ENCODE results near the gene EDN3. TPM values are rescaled to one million over a fixed set of nuclear protein-coding genes. Genes with fewer than 3 reads are reported as not detected.
"Not testable (repeated sequence)": the region's sequence is repeated elsewhere in the genome, so short reads cannot be mapped to it uniquely, and the experiment has no call there.

EDN3 gene
- total RNA-seq, 1 donor from 2014 or later: not detected

DNA sequence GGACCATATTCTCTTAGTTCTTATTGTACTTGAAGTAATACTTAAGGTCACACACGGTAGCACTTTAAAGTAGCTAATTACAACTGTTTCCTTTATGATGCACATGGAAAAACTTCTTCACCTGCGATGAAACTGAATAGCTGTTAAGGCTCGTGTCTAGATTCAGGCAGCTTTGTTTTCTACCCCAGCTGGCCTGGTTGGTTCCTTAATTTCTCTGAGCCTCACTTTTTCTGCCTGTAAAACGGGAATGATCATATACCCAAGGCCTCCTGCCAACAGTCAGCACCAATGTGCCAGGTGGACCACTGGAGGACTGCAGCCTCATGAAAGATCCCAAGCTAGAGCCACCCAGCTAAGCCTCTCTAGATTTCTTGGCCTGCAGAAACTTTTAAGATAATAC lies 35.0 kb downstream of the EDN3 start:
- no peak for DNase-seq (ENCODE audit: low read depth, low spot score)

DNA sequence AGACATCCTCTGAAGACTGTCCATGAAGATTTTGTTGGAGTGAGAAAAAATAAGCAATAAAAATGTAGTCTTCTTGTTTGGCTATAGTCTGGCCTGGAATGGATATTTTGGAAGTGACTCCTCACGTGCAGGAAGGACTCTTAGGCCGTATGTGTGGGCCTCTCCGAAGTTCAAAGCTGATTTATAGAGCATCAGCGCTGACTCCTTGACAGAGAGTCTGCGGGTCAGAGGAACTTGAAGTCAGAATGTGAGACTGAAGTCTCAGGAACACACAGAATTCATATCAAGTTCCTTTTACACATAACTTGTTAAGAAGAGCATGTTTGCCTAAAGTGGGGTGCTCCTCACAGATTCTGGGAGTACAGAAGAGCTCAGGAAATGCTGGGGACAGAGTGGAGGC lies 36.1 kb downstream of the EDN3 start:
- DNase-seq (ENCODE audit: low read depth, low spot score): no peak

DNA sequence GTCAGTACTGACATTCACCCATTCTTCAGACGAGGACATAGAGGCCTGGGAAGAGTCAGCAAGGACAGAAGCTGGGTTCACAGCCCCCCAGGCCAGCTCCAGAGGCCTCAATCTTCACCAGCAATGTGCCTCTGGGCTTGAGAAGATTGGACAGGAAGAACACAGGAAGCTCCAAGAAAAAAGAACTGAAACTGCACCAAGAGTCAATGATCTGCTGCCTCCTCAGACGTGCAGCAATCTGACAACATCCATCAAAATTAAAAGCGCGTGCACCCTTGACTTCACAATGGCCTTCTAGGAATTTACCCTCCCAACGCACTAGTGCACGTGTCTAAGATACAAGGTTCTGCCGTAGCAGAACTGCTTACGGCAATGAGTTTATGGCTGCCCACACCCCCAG lies 38.0 kb downstream of the EDN3 start:
- not testable (repeated sequence) for DNase-seq (ENCODE audit: low read depth, low spot score)

DNA sequence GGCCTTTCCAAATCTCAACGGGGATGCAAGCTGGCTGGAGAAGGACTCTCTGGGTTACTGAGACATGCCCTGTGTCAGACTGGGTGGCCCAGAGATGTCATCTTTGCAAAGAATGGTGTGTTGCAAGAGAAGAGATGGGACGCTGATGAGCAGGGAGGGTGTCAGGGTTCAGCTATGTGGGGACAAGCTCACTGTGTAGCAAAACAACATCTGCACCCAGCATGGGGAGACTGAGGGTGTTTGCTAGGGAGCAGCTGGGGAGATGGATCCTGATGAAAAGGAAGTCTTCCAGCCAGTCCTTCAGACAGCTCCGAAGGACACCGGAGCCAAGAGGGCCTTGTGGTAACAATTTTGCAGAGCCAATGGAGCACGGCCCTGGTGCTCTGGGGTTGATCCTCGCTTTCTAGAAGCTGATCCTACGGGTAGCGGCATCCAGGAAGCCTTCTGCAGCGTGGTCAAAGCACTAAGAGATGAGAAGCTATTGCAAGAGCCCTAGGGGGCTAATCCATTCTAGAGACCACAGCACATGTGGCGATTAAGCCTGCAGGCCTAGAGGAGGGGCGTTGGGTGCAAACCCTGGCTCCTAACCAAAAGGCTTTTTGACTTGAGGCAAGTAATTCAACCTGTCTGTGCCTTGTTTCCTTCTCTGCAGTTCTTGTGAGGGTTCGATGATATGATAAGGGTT lies 39.9 kb downstream of the EDN3 start:
- no peak for DNase-seq (ENCODE audit: low read depth, low spot score)

DNA sequence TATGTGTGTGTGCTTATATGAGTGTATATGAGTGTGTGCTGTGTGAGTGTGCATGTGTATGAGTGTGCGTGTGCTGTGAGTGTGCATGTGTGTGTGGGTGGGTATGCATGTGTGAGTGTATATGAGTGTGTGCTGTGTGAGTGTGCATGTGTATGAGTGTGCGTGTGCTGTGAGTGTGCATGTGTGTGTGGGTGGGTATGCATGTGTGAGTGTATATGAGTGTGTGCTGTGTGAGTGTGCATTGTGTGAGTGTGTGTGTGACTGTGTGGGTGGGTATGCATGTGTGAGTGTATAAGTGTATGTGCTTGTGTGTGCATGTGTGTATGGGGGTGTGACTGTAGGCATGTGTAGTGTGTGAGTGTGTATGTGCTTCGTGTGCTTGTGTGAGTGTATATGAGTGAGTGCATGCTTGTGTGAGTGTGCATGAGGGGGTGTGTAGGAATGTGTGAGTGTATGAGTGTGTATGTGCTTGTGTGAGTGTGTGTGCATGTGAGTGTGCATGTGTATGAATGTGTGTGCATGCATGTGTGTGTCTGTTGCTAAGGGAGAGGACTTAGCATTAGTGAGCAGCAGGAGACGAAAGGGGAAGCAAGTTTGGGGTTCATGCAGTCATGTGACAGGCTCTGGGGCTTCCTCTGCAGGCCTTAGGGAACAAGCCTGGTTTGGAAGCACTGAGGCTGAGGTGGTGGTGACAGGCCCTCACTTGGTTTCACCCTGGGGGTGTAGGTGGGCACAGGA lies 41.0 kb downstream of the EDN3 start:
- DNase-seq (ENCODE audit: low read depth, low spot score): not testable (repeated sequence)

DNA sequence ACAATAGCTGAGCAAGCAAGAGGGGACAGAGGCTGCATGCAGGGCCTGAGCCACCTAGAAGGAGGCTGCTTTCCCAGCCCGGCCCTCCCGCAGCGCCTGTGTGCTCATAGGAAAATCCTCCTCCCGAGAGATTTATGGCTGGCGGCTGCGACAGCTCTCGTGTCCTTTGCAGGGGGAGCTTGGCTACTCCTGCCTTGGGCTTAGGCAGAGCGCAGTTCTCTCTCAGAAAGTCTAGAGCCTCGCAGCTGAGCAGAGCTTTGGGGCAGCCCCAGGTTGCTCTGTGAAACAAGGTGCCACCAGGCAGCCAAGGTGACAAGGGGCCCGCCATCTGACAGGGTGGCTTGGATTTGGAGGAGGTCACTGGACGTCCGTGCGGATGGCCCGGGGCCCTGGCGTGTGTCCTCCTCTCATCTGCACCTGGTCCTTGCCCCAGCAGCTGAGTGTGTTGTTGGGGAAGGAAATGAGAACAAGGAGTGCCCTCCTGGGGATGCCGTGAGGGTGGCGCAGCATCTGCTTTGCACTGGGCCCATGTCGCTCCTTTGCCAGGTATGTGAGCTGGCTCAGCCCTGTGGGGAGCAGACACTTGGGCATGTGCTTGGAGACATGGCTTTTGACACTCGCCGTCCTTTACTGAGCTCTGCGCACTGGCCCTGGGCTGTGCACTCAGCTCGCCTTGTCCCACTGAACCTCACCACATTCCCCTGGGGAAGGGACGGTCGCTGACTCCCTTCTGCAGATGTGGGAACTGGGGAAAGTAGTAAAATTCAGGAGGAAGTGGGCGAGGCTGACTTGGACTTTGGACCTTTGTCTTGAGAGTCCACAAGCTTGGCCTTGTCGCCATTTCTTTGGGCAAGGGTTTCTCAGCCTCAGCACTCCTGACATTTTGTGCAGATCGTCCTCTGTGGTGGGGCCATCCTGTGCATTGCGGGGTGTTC lies 41.9 kb downstream of the EDN3 start:
- DNase-seq (ENCODE audit: low read depth, low spot score): no peak

DNA sequence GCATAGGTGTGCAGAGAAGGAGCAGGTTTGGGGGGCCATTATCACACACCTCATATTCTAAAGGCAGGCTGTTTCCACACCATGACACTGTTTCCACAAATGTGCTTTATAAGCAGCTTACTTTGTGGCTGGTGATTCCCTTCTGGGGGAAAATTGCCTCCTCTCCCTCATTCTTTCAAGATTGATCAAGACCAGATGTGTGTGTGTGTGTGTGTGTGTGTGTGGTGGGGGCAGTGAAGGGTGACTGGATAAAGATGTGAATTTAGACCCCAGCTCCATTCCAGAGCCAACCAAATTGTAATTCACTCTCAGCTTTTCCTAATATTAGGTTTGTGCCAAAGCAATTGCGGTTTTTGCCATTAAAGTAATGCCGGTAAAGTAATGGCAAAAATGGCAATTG lies 45.6 kb downstream of the EDN3 start:
- no peak for DNase-seq (ENCODE audit: low read depth, low spot score)

DNA sequence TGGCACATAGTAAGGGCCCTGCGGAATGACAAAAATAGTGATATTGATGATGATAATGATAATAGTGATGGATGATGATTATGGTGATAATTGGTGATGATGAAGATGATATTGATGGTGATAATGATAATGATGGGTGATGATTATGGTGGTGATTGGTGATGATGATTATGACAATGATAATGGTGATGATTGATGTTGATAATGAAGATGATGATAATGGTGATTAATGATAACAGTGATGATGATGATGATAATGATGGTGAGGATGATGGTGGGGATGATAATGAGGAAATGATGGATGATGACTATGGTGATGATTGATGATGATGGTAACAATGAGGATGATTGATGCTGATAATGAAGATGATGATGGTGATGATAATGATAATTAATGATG lies 48.9 kb downstream of the EDN3 start:
- no peak for DNase-seq (ENCODE audit: low read depth, low spot score)

DNA sequence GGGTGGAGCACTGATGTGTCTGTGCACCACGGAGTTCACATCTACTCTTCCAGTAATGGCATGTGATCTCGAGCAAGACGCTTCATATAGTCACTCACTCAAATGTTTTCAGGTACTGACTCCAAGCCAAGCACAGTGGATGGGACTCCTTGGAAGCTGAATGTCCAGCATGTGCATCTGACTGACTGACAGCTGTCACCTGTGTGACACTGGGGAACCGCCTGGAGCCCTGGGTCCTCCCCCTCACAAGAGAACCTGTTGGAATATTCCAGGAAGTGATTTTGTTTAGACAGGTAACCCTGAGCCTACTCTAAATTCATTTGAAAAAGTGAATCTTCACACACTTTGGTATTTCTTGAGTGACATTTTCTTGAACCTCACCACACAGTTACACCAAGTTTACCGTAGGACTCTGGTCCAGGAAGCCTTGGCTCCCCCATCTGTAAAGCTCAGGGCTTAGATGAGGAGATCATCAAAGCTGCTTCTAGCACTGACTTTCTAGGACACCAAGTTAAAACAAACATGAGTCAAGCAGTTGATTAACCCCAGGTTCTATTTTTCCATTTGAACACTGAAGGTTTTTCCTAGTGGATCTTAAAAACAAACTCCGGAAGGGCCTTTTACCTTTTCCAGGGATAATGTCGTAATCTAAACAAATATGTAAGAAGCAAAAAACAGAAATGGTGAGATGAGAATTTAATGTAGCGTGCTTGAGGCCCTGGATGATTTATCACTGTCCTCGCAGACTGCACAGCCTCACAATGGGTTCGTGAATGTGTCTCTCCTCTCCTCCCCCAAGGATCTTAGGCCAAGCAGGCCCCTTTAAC lies 50.1 kb downstream of the EDN3 start:
- DNase-seq (ENCODE audit: low read depth, low spot score): no peak

DNA sequence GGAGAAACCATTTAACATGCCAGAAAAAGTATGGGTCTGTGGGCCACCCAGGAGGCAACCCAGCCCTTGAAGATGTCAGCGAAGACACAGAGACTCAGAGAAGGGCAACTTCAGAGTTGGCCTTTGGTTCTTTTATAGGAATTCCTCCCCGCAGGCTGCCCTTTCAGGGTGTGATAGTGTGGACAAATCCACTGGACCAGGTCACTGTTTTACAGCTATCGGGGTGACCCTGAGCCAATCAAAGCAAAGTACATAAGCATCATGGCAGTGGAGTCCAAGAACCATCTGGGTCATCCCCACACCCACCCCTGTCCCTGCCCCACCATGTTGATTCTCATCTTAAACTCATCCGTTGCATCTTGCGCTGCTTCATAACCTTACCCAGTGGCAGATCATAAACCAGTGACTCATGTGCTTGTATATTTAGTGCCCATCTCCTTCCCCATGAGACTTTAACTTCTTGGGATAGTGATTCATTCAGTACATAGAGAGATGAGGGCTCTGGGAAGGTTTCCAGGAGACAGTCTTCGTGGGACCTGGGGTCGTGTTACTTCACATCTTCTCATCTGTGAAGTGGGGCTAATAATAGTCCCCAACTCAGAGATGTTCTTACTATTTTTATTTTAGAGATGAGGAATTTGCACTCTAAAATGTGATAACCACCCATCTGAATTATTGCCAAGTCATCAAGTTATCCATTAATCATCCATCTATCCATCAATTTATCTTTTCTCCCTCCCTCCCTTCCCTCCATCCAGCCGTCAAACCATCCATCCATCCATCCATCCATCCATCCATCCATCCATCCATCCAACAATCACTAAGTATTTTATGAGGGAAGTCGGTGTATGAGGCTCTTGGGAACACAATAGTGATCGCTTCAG lies 51.0 kb downstream of the EDN3 start:
- no peak for DNase-seq (ENCODE audit: low read depth, low spot score)

DNA sequence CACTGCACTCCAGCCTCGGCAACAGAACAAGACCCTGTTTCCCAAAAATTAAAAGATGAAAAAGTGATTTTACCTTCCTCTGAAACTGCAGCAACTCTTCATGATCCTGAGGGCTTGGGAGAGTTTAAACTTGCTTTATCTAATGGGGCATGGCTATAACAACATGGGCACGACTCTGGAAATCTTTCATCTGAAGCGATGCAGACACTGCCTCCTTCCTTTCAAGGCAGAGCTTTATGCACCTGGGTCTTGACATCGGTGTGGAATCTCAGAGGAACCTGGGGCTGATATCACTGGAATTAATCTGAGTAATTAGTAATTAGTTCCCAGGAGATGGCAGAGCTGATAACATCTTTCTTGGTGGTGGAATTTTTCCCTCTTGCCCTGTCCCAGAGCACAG lies 52.1 kb downstream of the EDN3 start:
- no peak for DNase-seq (ENCODE audit: low read depth, low spot score)

DNA sequence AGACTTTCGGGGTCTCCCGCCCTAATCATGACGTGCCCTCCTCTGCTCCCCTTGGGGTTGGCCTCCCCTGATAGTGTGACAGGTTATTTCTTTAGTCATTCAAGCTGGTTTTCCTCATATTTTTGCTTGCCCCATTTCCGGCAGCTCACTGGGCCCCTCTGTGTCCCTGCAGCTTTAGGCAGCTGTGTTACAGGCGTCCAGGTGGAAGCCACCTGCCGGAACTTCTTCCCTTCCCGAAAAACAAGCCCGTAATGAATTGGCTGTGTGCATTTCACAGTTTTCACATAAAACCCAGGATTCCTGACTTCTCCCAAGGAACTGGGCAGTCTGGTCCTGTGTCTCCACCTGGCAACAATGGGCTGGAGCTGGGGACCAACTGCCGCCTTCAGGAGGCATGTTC lies 52.6 kb downstream of the EDN3 start:
- no peak for DNase-seq (ENCODE audit: low read depth, low spot score)

DNA sequence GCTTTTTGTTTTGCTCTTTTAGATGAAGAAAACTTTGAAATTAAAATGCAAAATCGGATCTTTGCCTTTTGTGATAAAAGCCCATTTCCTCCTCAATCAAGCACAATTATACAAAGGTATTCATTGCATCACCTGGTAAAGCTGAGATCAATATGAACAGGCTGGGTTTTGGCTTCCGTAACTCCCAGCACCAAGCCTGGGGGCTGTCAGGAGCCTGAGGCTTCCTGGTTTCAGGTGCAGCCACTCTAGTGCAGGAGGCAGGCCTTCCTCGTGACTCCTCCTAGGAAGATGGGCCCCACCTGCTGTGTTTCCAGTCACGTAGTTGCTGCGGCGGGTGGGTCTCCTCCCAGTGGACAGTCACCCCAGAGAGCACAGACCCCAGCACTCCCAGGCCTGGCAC lies 54.0 kb downstream of the EDN3 start:
- DNase-seq (ENCODE audit: low read depth, low spot score): no peak

DNA sequence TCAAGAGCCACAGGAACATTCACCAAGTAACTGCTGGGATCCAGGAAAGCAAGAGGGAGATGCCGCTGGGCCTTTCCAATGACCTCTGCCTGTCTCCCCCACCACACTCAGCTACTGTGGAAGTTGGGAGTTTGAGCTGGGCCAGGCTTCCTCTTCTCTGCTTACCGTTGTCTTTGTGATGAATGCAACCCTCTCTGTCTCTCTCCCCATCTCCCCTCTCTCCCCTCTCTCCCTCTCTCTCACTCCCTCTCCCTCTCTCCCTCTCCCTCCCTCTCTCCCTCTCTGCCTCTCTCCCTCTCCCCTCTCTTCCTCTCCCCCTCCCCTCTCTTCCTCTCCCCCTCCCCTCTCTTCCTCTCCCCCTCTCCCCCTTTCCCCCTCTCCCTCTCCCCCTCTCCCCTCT lies 54.8 kb downstream of the EDN3 start:
- DNase-seq (ENCODE audit: low read depth, low spot score): no peak

DNA sequence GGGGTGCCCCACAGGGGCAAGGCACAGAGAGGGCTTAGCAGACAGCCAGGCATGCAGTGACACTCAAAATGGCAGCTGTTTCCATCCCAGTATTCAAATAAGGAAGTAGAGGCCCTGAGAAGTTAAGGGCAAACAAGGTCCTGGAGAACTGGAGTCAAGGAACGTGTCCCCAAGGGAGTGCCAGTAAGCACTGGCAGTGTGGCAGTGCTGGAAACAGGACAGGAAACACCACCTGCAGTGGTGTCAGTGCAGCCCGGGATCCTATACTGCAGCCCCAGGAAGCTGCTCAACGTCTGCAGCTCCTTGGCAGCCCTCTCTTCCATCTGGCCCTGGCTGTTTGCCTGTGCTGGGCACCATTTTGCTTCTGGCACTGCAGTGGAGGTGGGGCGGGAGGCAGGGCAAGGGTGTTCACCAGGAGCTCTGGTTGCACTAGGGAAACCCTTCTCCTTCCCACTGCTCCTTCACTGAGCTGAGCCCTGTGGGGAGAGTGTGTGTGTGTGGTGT lies 56.3 kb downstream of the EDN3 start:
- no peak for DNase-seq (ENCODE audit: low read depth, low spot score)

DNA sequence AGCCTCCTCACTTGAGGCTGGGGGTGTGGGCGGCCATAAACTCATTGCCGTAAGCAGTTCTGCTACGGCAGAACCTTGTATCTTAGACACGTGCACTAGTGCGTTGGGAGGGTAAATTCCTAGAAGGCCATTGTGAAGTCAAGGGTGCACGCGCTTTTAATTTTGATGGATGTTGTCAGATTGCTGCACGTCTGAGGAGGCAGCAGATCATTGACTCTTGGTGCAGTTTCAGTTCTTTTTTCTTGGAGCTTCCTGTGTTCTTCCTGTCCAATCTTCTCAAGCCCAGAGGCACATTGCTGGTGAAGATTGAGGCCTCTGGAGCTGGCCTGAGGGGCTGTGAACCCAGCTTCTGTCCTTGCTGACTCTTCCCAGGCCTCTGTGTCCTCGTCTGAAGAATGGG lies 58.4 kb downstream of the EDN3 start:
- DNase-seq (ENCODE audit: low read depth, low spot score): not testable (repeated sequence)

DNA sequence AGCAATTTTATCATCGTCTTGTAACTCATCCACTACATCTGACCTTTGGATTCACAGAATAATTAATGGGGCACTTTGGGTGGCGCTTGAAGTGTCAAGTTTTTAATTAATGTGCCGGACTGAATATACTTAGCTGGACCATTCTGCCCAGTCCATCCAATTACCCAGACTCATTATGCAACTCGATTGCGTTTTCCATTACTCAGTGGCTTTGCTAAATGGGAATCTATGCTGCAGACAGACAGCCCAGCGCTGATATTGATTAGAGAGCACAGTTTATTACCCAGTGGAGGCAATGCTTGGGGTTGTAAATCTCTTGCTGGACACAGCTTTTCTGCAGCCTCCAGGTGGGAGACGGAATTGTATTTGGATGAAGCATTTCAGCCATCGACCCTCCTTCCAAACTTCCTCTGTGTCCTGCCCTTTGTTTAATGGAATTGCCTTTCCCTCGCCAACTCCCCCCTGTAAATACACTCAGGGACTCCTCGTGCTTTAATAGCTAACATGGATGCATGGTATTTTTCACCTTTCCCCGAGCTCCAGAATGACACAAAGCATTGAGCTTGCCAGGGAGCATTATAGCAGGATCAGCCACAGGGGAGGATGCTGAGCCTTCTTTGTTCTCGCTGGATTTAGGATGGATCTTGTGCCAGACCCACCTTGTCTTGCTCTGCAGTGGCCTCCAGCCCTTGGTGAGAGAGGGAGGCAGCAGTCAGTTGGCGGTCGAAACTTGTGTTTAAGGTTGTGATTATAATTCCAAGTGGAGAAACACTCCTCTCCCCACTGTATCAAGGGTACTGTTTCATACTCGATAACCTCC lies 59.7 kb downstream of the EDN3 start:
- DNase-seq (ENCODE audit: low read depth, low spot score): no peak

DNA sequence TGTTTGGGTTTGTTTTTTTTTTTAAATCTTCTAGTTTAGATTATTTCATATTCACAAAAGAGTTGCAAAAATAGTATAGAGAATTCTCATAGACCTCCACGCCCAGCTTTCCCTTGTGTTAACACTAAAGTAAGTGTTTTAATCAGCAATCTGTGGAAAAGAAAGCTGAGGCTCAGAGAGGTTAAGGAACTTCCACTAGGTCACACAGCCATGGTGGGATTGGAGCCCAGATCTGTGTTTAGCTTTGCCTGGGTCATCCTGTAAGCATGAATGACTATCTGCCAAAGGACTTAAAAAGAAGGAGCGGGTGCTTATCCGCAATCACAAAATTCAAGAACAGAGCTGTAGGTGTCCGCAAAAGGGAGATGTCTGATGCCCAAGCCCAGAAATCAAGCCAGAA lies 60.5 kb downstream of the EDN3 start:
- no peak for DNase-seq (ENCODE audit: low read depth, low spot score)

DNA sequence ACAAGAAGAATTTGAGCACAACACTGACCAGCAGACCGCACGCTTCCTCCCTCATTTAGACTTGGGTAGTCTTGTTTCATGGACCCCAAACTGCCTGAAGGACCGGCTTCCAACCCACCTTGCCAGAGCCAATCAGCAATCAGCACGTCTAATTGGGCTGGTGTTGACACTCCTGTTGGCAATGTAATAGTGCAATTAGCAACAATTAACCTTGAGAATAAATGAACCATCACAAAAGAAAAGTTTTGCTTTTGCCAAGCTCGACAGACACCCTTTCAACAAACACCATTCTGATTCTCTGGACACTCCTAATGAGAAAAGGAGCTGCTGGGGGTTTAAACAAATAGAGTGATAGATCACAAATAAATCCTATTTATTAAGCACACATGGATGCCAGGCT lies 61.0 kb downstream of the EDN3 start:
- DNase-seq (ENCODE audit: low read depth, low spot score): no peak
